Measurements from ENCODE around the gene RCN2. TPM values are rescaled to one million over a fixed set of nuclear protein-coding genes. Genes with fewer than 3 reads are reported as not detected.

The RCN2 gene
- total RNA-seq, 1 experiment from 2014 or later: 78.6 TPM

- ChIA-PET CTCF (no interaction called here), POLR2A (ENCODE audit: low non-redundant PET) (no interaction called here)
- DNase-seq (ENCODE audit: low spot score): no peak
- no TSS peak for BruUV-seq (replicated peaks)
- Histone ChIP-seq H3K27ac (ENCODE audit: low read depth, low read length, poor library complexity, severe bottlenecking) (no peak overlapping the region), H3K9me3 (ENCODE audit: low read depth, low read length, poor library complexity, severe bottlenecking) (no peaks in the 10 kb centered on the region), H3K36me3 (ENCODE audit: insufficient read depth, low read length, poor library complexity, severe bottlenecking) (no peaks in the 10 kb centered on the region), H3K4me3 (ENCODE audit: low read depth, low read length, poor library complexity, severe bottlenecking) (no peak overlapping the region), H3K27me3 (replicated peaks; ENCODE audit: insufficient read depth, low read depth, low read length, poor library complexity) (no peaks in the 10 kb centered on the region), H3K4me1 (ENCODE audit: insufficient read depth, low read length, poor library complexity, severe bottlenecking) (no peaks in the 10 kb centered on the region)
- intact Hi-C loops (cut with micrococcal nuclease; ENCODE audit: unreplicated experiment): no loop called here
- TF ChIP-seq CTCF (conservative IDR thresholded peaks at IDR 0.05; ENCODE audit: low read depth, low read length) (no peak), EZH2 (IDR thresholded peaks at IDR 0.05; ENCODE audit: borderline replicate concordance, low read depth, low read length, poor library complexity, severe bottlenecking) (no peak)
These were observed 61.7 kb downstream of the RCN2 start for GRCh38 chr15:76993114-76993725.

- intact Hi-C loops (cut with micrococcal nuclease; ENCODE audit: unreplicated experiment): no loop called here
- Histone ChIP-seq H3K9me3 (ENCODE audit: low read depth, low read length, poor library complexity, severe bottlenecking) (no peaks in the 10 kb centered on the region), H3K4me1 (ENCODE audit: insufficient read depth, low read length, poor library complexity, severe bottlenecking) (no peaks in the 10 kb centered on the region), H3K27me3 (replicated peaks; ENCODE audit: insufficient read depth, low read depth, low read length, poor library complexity) (no peaks in the 10 kb centered on the region), H3K4me3 (ENCODE audit: low read depth, low read length, poor library complexity, severe bottlenecking) (no peak overlapping the region), H3K36me3 (ENCODE audit: insufficient read depth, low read length, poor library complexity, severe bottlenecking) (no peaks in the 10 kb centered on the region), H3K27ac (ENCODE audit: low read depth, low read length, poor library complexity, severe bottlenecking) (no peak overlapping the region)
- no peak for TF ChIP-seq CTCF (conservative IDR thresholded peaks at IDR 0.05; ENCODE audit: low read depth, low read length)
- ChIA-PET CTCF (no interaction called here), POLR2A (ENCODE audit: low non-redundant PET) (no interaction called here)
- DNase-seq (ENCODE audit: low spot score): no peak
- BruUV-seq (replicated peaks): no TSS peak
These were observed 62.5 kb downstream of the RCN2 start for GRCh38 chr15:76994001-76994400.

- H3K9me3 ChIP-seq (ENCODE audit: low read depth, low read length, poor library complexity, severe bottlenecking): no peaks in the 10 kb centered on the region
- ChIA-PET CTCF (no interaction called here), POLR2A (ENCODE audit: low non-redundant PET) (no interaction called here)
- DNase-seq (ENCODE audit: low spot score): no peak
- BruUV-seq (replicated peaks): no TSS peak
- no peaks in the 10 kb centered on the region for H3K27me3 ChIP-seq (replicated peaks; ENCODE audit: insufficient read depth, low read depth, low read length, poor library complexity)
- TF ChIP-seq CTCF (conservative IDR thresholded peaks at IDR 0.05; ENCODE audit: low read depth, low read length): no peak
- no peak for TF ChIP-seq EZH2 (IDR thresholded peaks at IDR 0.05; ENCODE audit: borderline replicate concordance, low read depth, low read length, poor library complexity, severe bottlenecking)
- H3K27ac ChIP-seq (ENCODE audit: low read depth, low read length, poor library complexity, severe bottlenecking): no peak overlapping the region
- H3K4me1 ChIP-seq (ENCODE audit: insufficient read depth, low read length, poor library complexity, severe bottlenecking): no peaks in the 10 kb centered on the region
- H3K36me3 ChIP-seq (ENCODE audit: insufficient read depth, low read length, poor library complexity, severe bottlenecking): no peaks in the 10 kb centered on the region
- no peak overlapping the region for H3K4me3 ChIP-seq (ENCODE audit: low read depth, low read length, poor library complexity, severe bottlenecking)
- intact Hi-C loops (cut with micrococcal nuclease; ENCODE audit: unreplicated experiment): no loop called here
These were observed 62.9 kb downstream of the RCN2 start for GRCh38 chr15:76994496-76994895.
